BJ (cell line): ENCODE data around the gene ZNF22. TPM values are rescaled to one million over a fixed set of nuclear protein-coding genes. Genes with fewer than 3 reads are reported as not detected.

Source experiments
- CTCF ChIA-PET: fragments of 350-600 bp; formaldehyde crosslinking; extraction: SDS; loops from one replicate; lab custom pipeline; 2021; ENCODE audit warnings: antibody characterized with exemption, inconsistent platforms; lab: Yijun Ruan, JAX
- POLR2A ChIA-PET: fragments of 300-600 bp; sonication (Branson Sonifier 250); formaldehyde crosslinking; extraction: SDS; loops from one replicate; lab custom pipeline; 2021; ENCODE audit warnings: antibody characterized with exemption; lab: Charles Lee
- DNase-seq: peaks from one replicate; pipeline ENCODE4 v3.0.0-alpha.2; 2011; ENCODE audit warnings: low read depth
- H3K27me3 ChIP-seq: 2 replicates; pipeline ENCODE4 v1.6.0; 2011; ENCODE audit warnings: low read length; ENCODE audit not compliant: control insufficient read depth, insufficient read depth
- H3K36me3 ChIP-seq: 2 replicates; pipeline ENCODE4 v1.5.1; 2011; ENCODE audit warnings: low read length; ENCODE audit not compliant: control insufficient read depth, insufficient read depth
- H3K4me3 ChIP-seq: 2 replicates; pipeline ENCODE4 v1.5.1; 2011; ENCODE audit warnings: low read depth, mild to moderate bottlenecking, control low read depth, low read length
- CTCF ChIP-seq: IDR thresholded peaks from 2 replicates; pipeline ENCODE4 v1.5.1; 2011; ENCODE audit warnings: low read depth, mild to moderate bottlenecking, control low read depth, inconsistent platforms, low read length, moderate library complexity; ENCODE audit not compliant: insufficient read depth
- polyA plus RNA-seq: library from polyadenylated mRNA; depleted of rRNA; stranded (reverse); fragments of >200 nt; gene quantifications from 2 replicates; pipeline ENCODE4 v1.2.3, GENCODE V29; 2011

Gene ZNF22
- polyA plus RNA-seq, 1 experiment = 7.2 TPM

DNA sequence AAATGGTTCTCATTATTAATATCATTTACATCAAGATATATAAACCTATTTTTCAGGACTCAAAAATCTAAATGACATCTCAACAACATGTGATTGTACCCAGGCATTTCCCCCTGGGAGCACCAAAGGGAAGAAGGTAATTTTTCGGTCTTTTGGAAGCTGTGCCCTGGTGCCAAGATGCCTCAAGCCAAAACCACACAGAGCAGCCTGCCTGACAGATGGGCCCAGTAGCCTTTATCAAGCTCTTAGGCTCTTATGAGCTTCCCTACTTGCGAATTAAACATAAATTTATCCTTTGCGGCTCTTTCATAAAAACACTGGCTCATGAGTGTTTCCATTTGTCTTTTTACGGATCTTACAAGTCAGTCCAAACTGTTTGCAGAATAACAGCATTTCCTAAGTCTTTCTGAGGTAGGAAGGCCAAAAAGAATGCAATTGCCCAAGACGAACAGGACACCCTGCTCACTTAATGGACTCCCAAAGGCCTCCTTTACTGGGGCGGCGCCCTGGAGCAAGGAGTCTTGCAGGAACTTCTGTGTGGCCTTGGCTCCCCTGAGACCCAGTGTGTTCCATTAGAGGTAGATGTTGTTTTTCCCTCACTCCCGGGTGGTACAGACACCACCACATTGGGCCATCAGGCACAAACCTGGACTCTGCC is 45.2 kb upstream of the ZNF22 start:
- no peaks in the 10 kb centered on the region for H3K36me3 ChIP-seq
- no peak overlapping the region for H3K4me3 ChIP-seq
- TF ChIP-seq CTCF = no peak
- ChIA-PET POLR2A (no interaction called here), CTCF (interaction anchor here (6.0 kb wide), 1 partner anchor 23 kb away, joined by 30 read pairs; no protein-coding TSS in a partner anchor)
- DNase-seq = no peak
- no peaks in the 10 kb centered on the region for H3K27me3 ChIP-seq

DNA sequence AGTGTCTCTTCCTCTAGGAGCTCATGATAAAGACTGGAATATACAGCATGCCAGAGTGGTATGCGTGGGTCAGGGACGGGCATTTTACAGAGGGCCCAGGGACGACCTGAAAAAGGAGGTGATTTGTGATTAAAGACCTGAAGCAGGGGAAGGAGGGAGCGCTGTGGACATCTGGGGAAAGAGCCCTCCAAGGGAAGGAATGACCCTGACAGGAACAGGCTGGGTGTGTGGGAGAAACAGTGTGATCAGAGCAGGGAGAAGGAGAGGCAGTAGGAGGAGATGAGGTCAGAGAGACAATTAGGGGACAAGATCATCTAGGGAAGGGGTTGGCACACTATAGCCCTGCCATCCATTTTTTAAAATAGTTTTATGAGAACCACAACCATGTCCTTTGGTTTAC is 44.5 kb upstream of the ZNF22 start:
- no peaks in the 10 kb centered on the region for H3K27me3 ChIP-seq
- no peak overlapping the region for H3K4me3 ChIP-seq
- CTCF ChIA-PET = interaction anchor here (0.9 kb wide), 1 partner anchor 46 kb away, joined by 3 read pairs; no protein-coding TSS in a partner anchor
- no peaks in the 10 kb centered on the region for H3K36me3 ChIP-seq
- POLR2A ChIA-PET = no interaction called here
- no peak for TF ChIP-seq CTCF
- no peak for DNase-seq

- ChIA-PET CTCF (interaction anchor here (0.7 to 0.9 kb wide), 2 partner anchors 45 to 1214 kb away, joined by 3 to 5 read pairs; no protein-coding TSS in a partner anchor), POLR2A (no interaction called here)
- Histone ChIP-seq H3K36me3 (no peaks in the 10 kb centered on the region), H3K4me3 (no peak overlapping the region), H3K27me3 (no peaks in the 10 kb centered on the region)
- TF ChIP-seq CTCF = no peak
- no peak for DNase-seq
Observed at GRCh38 chr10:44956717-44957706, 43.7 kb upstream of the ZNF22 start.

DNA sequence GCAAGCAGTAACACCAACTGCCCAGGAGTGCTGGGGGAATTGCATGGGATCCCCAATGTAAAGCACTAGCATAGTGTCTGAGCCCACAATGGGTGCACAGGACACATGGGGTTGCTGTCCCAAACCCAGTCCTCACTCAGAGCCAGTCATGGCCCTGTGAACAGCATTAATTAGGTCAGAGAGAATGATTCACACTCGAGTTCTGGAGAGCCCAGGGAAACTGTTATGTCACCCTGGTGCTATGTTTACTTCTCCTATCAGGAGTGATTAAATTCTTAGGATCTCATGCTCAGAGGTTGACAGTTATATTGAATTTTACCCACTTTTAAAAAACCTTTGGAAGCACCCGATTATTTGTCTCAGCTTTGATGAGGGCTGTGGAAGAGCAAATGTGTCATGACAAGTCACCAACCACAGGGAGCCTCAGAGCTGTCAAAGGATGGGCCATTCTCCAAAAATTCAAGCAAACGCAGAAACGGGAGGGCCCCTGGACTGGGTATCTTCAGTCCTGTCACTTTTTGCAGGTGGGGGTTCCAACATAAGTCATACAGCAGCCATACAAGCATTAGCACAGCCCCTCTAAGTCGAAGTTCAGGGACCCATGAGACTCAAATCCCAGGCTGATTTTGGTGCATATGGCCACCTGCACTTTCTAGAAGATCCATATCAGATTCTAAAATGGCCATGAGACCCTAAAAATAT is 42.4 kb upstream of the ZNF22 start:
- peak; percentile 9 for DNase-seq
- Histone ChIP-seq H3K27me3 (no peaks in the 10 kb centered on the region), H3K36me3 (no peaks in the 10 kb centered on the region), H3K4me3 (peak overlapping the region; percentile 86)
- CTCF ChIA-PET = interaction anchor here (0.7 to 1.0 kb wide), 2 partner anchors 26 to 1216 kb away, joined by 3 to 5 read pairs; no protein-coding TSS in a partner anchor
- TF ChIP-seq CTCF = no peak
- POLR2A ChIA-PET = no interaction called here
